ENCODE results near the gene MOGAT3.

MOGAT3 gene

DNA sequence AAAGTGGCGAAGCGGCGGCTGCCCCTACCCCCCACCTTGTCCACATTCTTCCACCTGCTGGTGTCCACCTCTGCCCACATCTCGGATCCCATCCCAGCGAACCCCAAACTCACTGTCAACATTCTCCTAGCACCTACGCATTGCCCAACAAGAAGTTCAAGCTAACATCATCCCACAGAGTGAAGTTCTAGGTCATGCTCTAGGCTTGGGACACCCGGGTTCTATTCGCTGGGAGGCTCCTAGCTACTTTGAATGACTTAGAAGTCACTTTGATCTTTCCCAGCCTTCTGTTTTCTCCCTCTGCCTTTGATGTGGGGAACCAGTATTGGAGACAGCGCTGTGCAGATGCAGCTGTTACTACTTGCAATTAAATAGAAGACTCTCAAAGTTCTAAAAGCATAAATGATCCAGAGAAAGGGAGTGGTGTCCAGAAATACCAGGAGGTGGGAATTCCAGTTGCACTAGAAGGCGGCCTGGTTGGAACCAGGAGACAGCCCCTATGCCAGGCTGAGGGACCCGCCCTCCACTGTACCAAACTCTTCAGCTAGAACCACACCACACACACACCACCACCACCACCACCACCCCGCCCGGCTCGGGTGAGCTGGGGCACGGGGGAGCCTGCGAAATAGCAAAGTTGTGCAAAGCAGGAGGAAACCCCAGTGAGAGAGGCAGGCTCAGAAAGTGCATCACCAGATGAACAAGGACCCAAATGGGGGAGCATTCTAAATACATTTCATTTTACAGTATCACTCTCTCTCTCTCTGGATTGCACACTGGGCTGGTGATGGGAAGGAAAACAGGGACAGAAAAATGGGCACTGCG is 30.0 kb downstream of the MOGAT3 start:
- no peak for DNase-seq

DNA sequence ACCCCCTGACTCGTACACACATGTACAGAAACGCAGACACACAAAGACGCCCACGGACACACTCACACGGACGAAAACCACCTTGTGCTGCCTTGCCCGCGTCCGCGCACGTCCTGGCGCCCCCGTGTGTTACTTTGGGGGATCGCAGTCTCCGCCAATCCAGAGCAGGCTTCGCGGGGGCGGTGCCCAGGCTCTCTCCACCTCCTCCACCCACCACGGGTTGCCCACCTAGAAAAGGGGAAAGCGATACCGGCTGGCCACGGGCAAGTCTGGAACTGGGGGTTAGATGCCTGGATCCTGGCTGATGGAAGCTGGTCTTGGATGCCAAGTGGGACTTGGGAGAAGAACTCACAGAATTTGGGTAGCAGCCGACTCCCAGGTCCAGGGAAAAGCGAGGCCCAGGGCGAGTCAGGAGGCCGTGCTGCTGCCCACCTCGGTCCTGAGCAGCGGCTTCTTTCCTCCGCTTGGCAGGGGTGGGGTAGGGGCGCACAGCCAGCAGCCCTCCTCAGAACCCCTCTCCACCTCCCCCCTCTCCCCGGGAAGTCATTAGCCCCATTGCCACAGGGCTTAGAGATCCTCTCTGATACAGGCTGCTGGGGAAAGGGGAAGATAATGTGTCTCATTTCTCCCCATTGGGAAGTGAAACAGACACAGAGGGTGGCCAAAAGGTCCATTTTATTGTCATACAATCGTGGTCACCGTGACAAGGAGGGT is 30.8 kb downstream of the MOGAT3 start:
- peak; percentile 63 for DNase-seq

- no peak for DNase-seq
These were observed 31.6 kb downstream of the MOGAT3 start for GRCh38 chr7:101169110-101169837.

DNA sequence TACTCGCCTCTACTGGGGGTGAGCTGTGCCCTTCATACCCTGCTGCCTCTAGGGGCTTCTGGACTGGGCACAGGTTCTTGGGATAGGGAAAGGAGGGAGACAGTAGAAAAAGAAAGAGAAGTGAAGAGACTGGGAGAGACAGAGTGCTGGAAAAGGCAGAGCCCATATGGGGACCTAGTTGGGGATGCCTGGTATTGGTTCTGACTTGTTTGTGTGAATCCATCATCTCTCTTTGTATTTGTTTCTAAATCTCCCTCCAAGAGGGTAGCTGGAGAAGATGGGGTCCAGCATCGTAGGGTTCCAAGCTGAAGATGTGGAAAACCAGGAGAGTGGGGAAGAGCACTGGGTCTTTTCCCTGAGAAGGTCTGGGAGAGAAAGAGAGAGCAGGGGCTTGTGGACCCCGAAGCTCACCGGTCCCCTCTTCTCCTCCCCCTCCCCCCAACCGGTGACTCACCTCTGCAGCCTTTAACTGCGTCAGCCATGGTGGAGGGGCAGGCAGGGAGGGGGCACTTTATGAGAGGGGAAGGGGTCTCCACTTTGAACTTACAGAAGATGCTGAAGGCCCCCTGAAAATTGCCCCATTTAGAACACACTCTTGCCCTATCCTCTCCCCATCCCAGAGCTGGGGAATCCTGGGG is 32.3 kb downstream of the MOGAT3 start:
- no peak for DNase-seq

GRCh38 chr7:101167645-101168411 is 33.0 kb downstream of the MOGAT3 start:
- DNase-seq: no peak

DNA sequence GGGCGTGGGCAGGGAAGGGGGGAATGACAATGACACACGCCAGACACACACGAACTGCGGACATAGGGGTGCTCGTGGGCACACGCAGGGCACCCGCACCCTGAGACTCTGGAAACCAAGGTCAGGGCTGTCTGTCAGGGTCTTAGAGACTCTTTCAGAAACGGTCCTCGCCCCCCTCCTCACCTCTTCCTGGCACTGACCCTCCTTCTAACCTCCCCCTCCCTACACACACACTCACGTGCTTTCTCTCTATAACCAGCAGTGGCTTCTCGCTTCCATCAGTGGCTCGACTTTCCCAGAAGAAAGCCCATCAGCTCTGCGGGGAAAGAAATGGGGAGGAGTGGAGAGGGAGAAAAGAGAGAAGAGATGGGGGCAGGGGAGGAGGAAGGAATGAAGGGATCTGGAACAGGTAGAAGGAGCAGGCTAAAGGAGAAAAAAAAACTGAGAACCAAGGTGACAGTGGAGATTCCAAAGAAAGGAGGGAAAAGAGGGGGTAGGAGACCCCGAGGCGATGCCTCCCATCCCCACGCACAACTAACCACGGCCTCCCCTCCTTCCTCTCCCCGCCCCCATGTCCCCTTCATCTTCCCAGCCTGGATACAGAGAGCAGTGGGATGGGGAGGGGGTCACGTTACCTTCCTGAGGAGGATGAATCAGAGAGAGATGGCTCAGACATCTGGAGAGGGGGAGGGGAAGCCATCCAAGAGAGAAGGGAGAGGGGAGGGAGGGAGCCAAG is 33.8 kb downstream of the MOGAT3 start:
- no peak for DNase-seq

GRCh38 chr7:101166648-101166908 is 34.3 kb downstream of the MOGAT3 start:
- DNase-seq: no peak

DNA sequence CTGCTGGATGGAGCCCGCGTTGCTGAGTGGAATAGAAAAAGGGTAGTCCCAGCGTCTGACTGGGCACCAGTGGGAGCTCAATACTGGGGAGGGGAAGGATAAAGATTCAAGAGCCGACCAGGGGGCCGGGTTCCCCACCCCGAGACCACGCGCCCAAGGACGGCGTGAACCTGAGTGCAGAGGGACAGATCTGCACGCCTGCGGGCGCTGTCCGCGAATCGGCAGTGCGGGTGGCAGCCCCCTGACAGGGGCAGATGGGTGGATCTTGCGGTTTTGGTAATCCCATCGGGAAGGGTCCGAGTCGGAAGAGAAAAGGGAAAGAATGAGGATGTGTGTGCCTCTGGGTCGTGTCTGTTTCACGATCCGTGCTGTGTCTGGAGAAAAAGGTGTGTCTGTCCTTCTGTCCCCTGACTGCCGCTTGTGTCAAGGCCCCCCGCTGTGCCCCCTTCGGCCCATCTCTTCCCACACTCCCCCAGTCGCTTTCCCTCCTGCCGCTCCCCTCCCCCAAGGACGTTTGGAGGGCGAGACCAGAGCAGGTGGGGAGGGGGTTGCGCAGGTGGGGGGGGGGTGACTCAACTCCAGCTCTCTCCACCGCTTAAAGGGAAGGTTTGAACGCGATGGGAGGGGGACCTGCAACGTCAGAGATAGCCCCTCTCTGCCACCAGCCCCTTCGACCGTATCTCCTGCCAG is 34.7 kb downstream of the MOGAT3 start:
- DNase-seq: peak; percentile 23

GRCh38 chr7:101165075-101165957 is 35.5 kb downstream of the MOGAT3 start, which contains the start of gene VGF:
VGF (minus strand) TSS chr7:101165569; CDS start chr7:101164843, 726 bp downstream.
- peak; percentile 91 for DNase-seq

DNA sequence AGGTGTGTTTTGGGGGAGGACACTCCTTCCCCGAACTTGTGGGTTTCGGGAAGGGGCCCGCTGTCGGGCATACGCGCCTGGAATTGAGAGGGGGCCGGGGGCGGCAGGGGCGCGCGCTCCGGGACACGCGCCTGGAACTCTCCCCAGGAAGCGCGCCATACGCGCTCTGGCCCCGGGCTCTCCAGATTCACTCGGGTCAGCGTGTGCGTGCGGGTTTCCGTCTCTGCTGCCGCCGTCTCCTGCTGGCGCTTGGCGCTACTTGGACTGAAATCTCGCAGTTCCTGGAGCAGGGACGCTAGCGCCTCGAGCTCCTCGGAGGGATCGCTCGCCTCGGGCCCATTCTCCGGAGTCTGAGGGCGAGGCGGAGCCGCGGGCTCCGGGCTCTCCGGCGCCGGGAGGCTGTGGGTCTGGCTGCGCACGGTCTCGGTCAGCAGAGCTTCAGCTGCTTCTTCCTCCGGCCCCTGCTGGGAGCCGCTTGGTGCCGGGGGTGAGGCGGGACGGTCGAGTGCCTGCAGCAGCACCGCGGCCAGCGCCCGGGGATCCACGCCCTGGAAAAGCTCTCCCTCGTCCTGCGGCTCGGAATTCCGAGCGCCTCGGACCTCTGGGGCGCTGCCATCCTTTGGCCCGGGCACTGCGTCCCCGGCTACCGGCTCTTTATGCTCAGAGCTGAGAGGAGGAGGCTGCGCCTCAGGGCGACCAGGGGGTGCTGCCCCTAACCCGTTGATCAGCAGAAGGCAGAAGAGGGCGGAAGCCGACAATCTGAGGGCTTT is 36.6 kb downstream of the MOGAT3 start:
- DNase-seq: no peak

DNA sequence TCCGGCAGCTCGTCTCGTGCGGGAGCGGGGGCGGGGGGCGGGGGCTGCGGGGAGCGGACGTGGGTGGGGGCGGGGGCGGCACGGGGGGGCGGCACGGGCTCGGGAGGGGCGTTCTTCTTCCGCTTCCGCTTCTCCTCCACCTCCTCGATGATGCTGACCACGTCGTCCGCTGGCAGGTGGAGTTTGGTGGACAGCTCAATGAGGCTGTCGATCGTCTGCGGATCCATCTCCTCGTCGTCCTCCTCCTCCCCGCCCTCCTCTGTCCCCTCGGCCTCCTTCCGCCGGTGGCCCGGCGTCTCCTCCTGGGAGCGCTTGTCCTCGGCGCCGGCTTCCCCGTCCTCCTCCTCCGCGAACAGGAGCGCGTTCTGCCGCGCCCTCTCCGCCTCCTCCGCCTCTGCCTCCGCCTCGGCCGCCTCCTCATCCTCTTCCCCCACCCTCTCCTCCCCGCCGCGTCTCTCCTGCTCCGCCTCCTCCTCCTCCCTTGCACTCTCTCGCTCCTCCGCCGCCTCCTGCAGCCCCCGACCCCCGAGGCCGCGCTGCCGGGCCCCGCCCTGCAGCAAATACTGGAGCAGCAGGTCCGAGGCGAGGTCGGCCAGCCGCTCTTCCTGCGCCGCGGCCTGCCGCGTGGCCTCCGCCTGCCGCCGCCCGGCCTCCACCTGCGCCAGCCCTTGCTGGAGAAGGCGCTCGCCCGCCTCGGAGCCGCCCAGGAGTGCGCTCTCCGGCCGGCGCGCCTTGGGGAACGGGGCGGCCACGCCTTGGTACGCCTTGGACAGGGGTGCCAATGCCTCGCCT is 37.4 kb downstream of the MOGAT3 start:
- peak; percentile 83 for DNase-seq

DNA sequence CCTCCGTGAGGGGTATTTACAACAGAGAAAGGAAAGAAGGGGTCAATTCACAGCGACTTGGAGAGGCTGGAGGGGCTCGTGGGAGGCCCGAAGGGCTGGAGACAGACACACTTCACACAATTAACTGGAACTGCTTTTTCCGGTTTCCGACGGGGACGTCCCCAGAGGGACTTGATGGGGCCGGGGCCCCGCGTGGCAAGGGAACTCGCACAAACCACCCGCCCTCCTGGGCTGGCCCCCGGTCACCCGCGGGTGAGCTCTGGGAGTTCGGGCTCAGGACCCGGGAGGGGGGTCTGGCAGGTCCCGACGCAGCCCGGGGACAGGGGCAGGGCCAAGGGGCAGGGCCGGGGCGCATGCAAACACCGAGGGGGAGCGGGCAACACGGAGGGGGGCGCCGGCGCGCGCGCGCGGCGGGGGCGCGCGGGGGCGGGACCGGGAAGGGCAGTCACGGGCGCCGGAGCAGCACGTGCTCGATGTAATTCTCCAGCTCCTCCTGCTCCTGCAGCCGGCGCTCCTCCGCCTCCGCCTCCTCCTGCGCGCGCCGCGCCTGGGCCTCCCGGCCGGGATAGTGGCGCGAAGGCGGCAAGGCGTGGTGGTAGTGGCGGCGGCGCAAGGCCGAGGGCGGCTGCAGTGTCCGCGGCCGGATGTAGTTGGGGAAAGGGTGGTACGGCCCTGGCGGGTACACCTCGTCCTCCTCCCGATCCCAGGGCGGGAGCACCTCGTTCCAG is 38.1 kb downstream of the MOGAT3 start:
- DNase-seq: peak; percentile 46

GRCh38 chr7:101161692-101162471 is 39.0 kb downstream of the MOGAT3 start:
- DNase-seq: no peak

GRCh38 chr7:101160910-101161309 is 39.9 kb downstream of the MOGAT3 start:
- no peak for DNase-seq

GRCh38 chr7:101159696-101160674 is 40.9 kb downstream of the MOGAT3 start:
- DNase-seq: no peak

Measured in NCI-H748 treated with DMSO at 0.1 percent for 48 hours (cell line).